Endothelial cell of umbilical vein (primary cell): ENCODE results near the gene CDX1. TPM values are rescaled to one million over a fixed set of nuclear protein-coding genes. Genes with fewer than 3 reads are reported as not detected.

Experiments
- BruUV-seq: library from RNA; stranded (reverse); fragments of 400-500 nt; replicated peaks from 2 replicates; lab custom pipeline; 2021; lab: Mats Ljungman, UMichigan
- CTCF ChIA-PET: fragments of 300-600, 350-600 bp; sonication (Branson Sonifier 250); formaldehyde crosslinking; loops from one replicate; lab custom pipeline; 2021; ENCODE audit warnings: antibody characterized with exemption, inconsistent platforms; lab: Charles Lee
- POLR2A ChIA-PET: fragments of 300-600, 350-600 bp; sonication (Branson Sonifier 250); formaldehyde crosslinking; loops from one replicate; lab custom pipeline; 2021; ENCODE audit warnings: antibody characterized with exemption, inconsistent platforms; lab: Charles Lee
- DNase-seq: peaks from one replicate; pipeline ENCODE4 v3.0.0-alpha.2; 2011; ENCODE audit warnings: low read depth, low spot score
- FAIRE-seq: peaks from 2 replicates; lab custom pipeline; 2011; peaks lifted over from hg19 to GRCh38; lab: Jason Lieb, UNC
- H2AFZ ChIP-seq: 2 replicates; pipeline ENCODE4 v1.6.0; 2012; ENCODE audit warnings: low read depth, low read length, control low read depth, inconsistent platforms
- H3K27ac ChIP-seq: 2 replicates; pipeline ENCODE4 v1.5.1; 2011; ENCODE audit warnings: low read depth, mild to moderate bottlenecking, control low read depth, low read length, moderate library complexity; ENCODE audit not compliant: insufficient read depth
- H3K27me3 ChIP-seq, 2 experiments: 2 replicates each; pipeline versions ENCODE4 v1.6.0 to v1.6.1; 2011; ENCODE audit warnings: low read length in 2 of 2, mixed read lengths in 1 of 2; ENCODE audit not compliant: control insufficient read depth in 2 of 2, insufficient read depth in 2 of 2
- H3K36me3 ChIP-seq, 2 experiments: 2 replicates in 1 of 2; 3 replicates in 1 of 2; pipeline ENCODE4 v1.5.1; 2011; ENCODE audit warnings: low read length in 2 of 2, mild to moderate bottlenecking in 1 of 2, moderate library complexity in 1 of 2; ENCODE audit not compliant: control insufficient read depth in 2 of 2, insufficient read depth in 2 of 2; ENCODE audit errors: extremely low read depth in 1 of 2
- H3K4me1 ChIP-seq: 3 replicates; pipeline ENCODE4 v1.5.1; 2011; ENCODE audit warnings: mild to moderate bottlenecking, low read length; ENCODE audit not compliant: control insufficient read depth, insufficient read depth; ENCODE audit errors: extremely low read depth
- H3K4me2 ChIP-seq: 2 replicates; pipeline ENCODE4 v1.6.1; 2011; ENCODE audit warnings: low read length, control low read depth, mixed read lengths; ENCODE audit not compliant: insufficient read depth
- H3K4me3 ChIP-seq, 3 experiments: fragments of 200-600 bp in 1 of 3; sonication (generic), shearing (Covaris generic) in 1 of 3; replicated peaks in 1 of 3; 2 replicates each; pipeline ENCODE4 v1.5.1; 2011 to 2016; ENCODE audit warnings: control low read depth in 3 of 3, low read length in 3 of 3, mild to moderate bottlenecking in 2 of 3, inconsistent platforms in 1 of 3, low read depth in 1 of 3, moderate library complexity in 1 of 3; ENCODE audit not compliant: insufficient read depth in 1 of 3
- H3K79me2 ChIP-seq: 2 replicates; pipeline ENCODE4 v1.6.0; 2012; ENCODE audit warnings: low read length, inconsistent platforms; ENCODE audit not compliant: control insufficient read depth, insufficient read depth
- H3K9ac ChIP-seq: replicated peaks from 2 replicates; pipeline ENCODE3; 2011; ENCODE audit warnings: low read length, control low read depth; ENCODE audit not compliant: insufficient read depth; ENCODE audit errors: extremely low read depth
- H3K9me1 ChIP-seq: replicated peaks from 3 replicates; pipeline ENCODE4 v1.6.0; 2011; ENCODE audit warnings: mild to moderate bottlenecking, low read length; ENCODE audit not compliant: control insufficient read depth, insufficient read depth; ENCODE audit errors: extremely low read depth
- H3K9me3 ChIP-seq: replicated peaks from 2 replicates; pipeline ENCODE4 v1.5.1; 2012; ENCODE audit warnings: low read length, inconsistent platforms; ENCODE audit not compliant: control insufficient read depth, insufficient read depth
- H4K20me1 ChIP-seq: replicated peaks from 2 replicates; pipeline ENCODE3; 2011; ENCODE audit warnings: mild to moderate bottlenecking, low read length; ENCODE audit not compliant: control insufficient read depth, insufficient read depth; ENCODE audit errors: extremely low read depth
- CTCF ChIP-seq, 2 donors: IDR thresholded peaks; 1 replicate in 1 of 2; 2 replicates in 1 of 2; pipeline ENCODE4 v1.5.1; 2011; ENCODE audit warnings: low read length in 2 of 2, mild to moderate bottlenecking in 2 of 2, moderate library complexity in 2 of 2, control low read depth in 1 of 2, inconsistent platforms in 1 of 2, low read depth in 1 of 2; ENCODE audit not compliant: insufficient read depth in 1 of 2; ENCODE audit errors: extremely low read depth in 1 of 2
- EZH2 ChIP-seq: IDR thresholded peaks from 2 replicates; pipeline ENCODE4 v1.6.1; 2012; ENCODE audit warnings: borderline replicate concordance, low read depth, mild to moderate bottlenecking, moderate library complexity, low read length, inconsistent platforms; ENCODE audit not compliant: severe bottlenecking
- FOS ChIP-seq: IDR thresholded peaks from 2 replicates; pipeline ENCODE4 v1.6.1; 2011; ENCODE audit warnings: mild to moderate bottlenecking, low read length, moderate library complexity, borderline replicate concordance; ENCODE audit not compliant: insufficient read depth
- GATA2 ChIP-seq: IDR thresholded peaks from 2 replicates; pipeline ENCODE4 v1.7.0; 2011; ENCODE audit warnings: low read depth, mild to moderate bottlenecking, moderate library complexity, mixed read lengths, low read length; ENCODE audit not compliant: insufficient read length, insufficient read depth
- JUN ChIP-seq: IDR thresholded peaks from 2 replicates; pipeline ENCODE4 v1.6.1; 2011; ENCODE audit warnings: borderline replicate concordance, low read depth; ENCODE audit not compliant: insufficient read length, insufficient read depth
- MAX ChIP-seq: IDR thresholded peaks from 2 replicates; pipeline ENCODE4 v1.6.1; 2011; ENCODE audit not compliant: insufficient read depth, insufficient read length
- MYC ChIP-seq: IDR thresholded peaks from one replicate; pipeline ENCODE4 v1.6.1; 2011; ENCODE audit warnings: mild to moderate bottlenecking, low read depth, low read length
- POLR2A ChIP-seq: IDR thresholded peaks from 2 replicates; pipeline ENCODE4 v1.6.1; 2012; ENCODE audit warnings: low read depth, mild to moderate bottlenecking, control low read depth, low read length
- POLR2AphosphoS5 ChIP-seq: IDR thresholded peaks from 2 replicates; pipeline ENCODE4 v1.6.1; 2012; ENCODE audit warnings: low read depth, mild to moderate bottlenecking, control low read depth, low read length, moderate library complexity; ENCODE audit not compliant: insufficient read depth
- dilution Hi-C: fragments of 300-500 bp; cut with MboI; formaldehyde crosslinking; loops from one replicate; pipeline ENCODE4 v1.15.0; 2019; ENCODE audit warnings: low sequenced_read_pairs; ENCODE audit not compliant: extremely low pct_ligation_motif_present
- intact Hi-C: fragments of 100-400 bp; cut with micrococcal nuclease; formaldehyde crosslinking; loops from one replicate; pipeline ENCODE4 v1.10.0; 2022
- polyA plus RNA-seq, 4 experiments: library from polyadenylated mRNA; depleted of rRNA in 3 of 4; stranded (reverse) in 3 of 4; unstranded in 1 of 4; fragments of >200 nt; gene quantifications; 2 replicates each; pipeline versions ENCODE4 v1.2.1 to v1.2.3, GENCODE V29; 2011 to 2012; ENCODE audit warnings: missing spikeins in 1 of 4
- total RNA-seq: library from RNA; stranded (reverse); gene quantifications from 2 replicates; pipeline ENCODE4 v1.2.3, GENCODE V29; 2021

CDX1 gene
- total and polyA plus RNA-seq, 2 donors (not counting 3 experiments of a cell fraction or from before 2014, with no cell fraction given): not detected

- Histone ChIP-seq H3K4me2 (no peak overlapping the region), H3K36me3 (no peaks in the 10 kb centered on the region), H3K27me3 (no peaks in the 10 kb centered on the region), H4K20me1 (no peaks in the 10 kb centered on the region), H3K4me1 (peaks cover 10% of the 10 kb centered on the region), H3K9me1 (no peaks in the 10 kb centered on the region), H3K79me2 (no peaks in the 10 kb centered on the region), H3K9me3 (no peaks in the 10 kb centered on the region), H2AFZ (no peak overlapping the region), H3K9ac (no peak overlapping the region), H3K4me3 (no peak overlapping the region), H3K27ac (no peak overlapping the region)
- intact Hi-C loops: no loop called here
- TF ChIP-seq MYC (no peak), POLR2AphosphoS5 (no peak)
- FAIRE-seq: no peak
- dilution Hi-C loops: no loop called here
- DNase-seq: no peak
- no TSS peak for BruUV-seq
- ChIA-PET POLR2A (interaction anchor here (0.6 kb wide), 1 partner anchor 13 kb away, joined by 3 read pairs; no protein-coding TSS in a partner anchor), CTCF (interaction anchor here (0.8 to 1.2 kb wide), 3 partner anchors 11 to 93 kb away, joined by 3 read pairs; no protein-coding TSS in a partner anchor)
These were observed 41.2 kb upstream of the CDX1 start for GRCh38 chr5:150125334-150125733.

GRCh38 chr5:150126199-150126920 lies 40.2 kb upstream of the CDX1 start:
- no peaks in the 10 kb centered on the region for H3K27me3 ChIP-seq
- H2AFZ ChIP-seq: no peak overlapping the region
- dilution Hi-C loops (no loop called here), intact Hi-C loops (no loop called here)
- no peak for DNase-seq
- no peaks in the 10 kb centered on the region for H3K9me3 ChIP-seq
- no peaks in the 10 kb centered on the region for H4K20me1 ChIP-seq
- no peaks in the 10 kb centered on the region for H3K9me1 ChIP-seq
- CTCF ChIA-PET: interaction anchor here (1.1 kb wide), 1 partner anchor 49 kb away, joined by 3 read pairs; no protein-coding TSS in a partner anchor
- H3K4me1 ChIP-seq: peaks cover 7% of the 10 kb centered on the region
- H3K27ac ChIP-seq: no peak overlapping the region
- TF ChIP-seq POLR2AphosphoS5 (no peak), GATA2 (no peak), JUN (no peak), MAX (no peak), CTCF (IDR thresholded peaks at IDR 0.05; ENCODE audit: extremely low read depth in 1 of 2, insufficient read depth in 1 of 2, low read depth in 1 of 2, low read length in 2 of 2) (no peak), POLR2A (no peak), MYC (no peak), FOS (no peak), EZH2 (no peak)
- no peak for FAIRE-seq
- no TSS peak for BruUV-seq
- H3K36me3 ChIP-seq: no peaks in the 10 kb centered on the region
- no peak overlapping the region for H3K4me3 ChIP-seq
- no peak overlapping the region for H3K4me2 ChIP-seq
- H3K79me2 ChIP-seq: no peaks in the 10 kb centered on the region
- POLR2A ChIA-PET: no interaction called here
- no peak overlapping the region for H3K9ac ChIP-seq
